ENCODE data around the gene PPP1R12A.

- TF ChIP-seq ZNF274 (IDR thresholded peaks at IDR 0.05; ENCODE audit: low read depth, low read length) (no peak), SUZ12 (IDR thresholded peaks at IDR 0.05; ENCODE audit: extremely low read depth, insufficient read depth, insufficient read length) (no peak), YY1 (IDR thresholded peaks at IDR 0.05; ENCODE audit: insufficient read depth, insufficient read length) (no peak)
These were observed 19.2 kb upstream of the PPP1R12A start for GRCh38 chr12:79954037-79954610.

All from NT2/D1 (cell line).